Endothelial cell of umbilical vein (primary cell): ENCODE measurements around the gene ENO2. TPM values are rescaled to one million over a fixed set of nuclear protein-coding genes. Genes with fewer than 3 reads are reported as not detected.
"Not testable (repeated sequence)": the region's sequence is repeated elsewhere in the genome, so short reads cannot be mapped to it uniquely, and the experiment has no call there.

Source experiments
- BruUV-seq: library from RNA; stranded (reverse); fragments of 400-500 nt; replicated peaks from 2 replicates; lab custom pipeline; 2021; lab: Mats Ljungman, UMichigan
- CTCF ChIA-PET: fragments of 300-600, 350-600 bp; sonication (Branson Sonifier 250); formaldehyde crosslinking; loops from one replicate; lab custom pipeline; 2021; ENCODE audit warnings: antibody characterized with exemption, inconsistent platforms; lab: Charles Lee
- POLR2A ChIA-PET: fragments of 300-600, 350-600 bp; sonication (Branson Sonifier 250); formaldehyde crosslinking; loops from one replicate; lab custom pipeline; 2021; ENCODE audit warnings: antibody characterized with exemption, inconsistent platforms; lab: Charles Lee
- DNase-seq: peaks from one replicate; pipeline ENCODE4 v3.0.0-alpha.2; 2011; ENCODE audit warnings: low read depth, low spot score
- FAIRE-seq: peaks from 2 replicates; lab custom pipeline; 2011; peaks lifted over from hg19 to GRCh38; lab: Jason Lieb, UNC
- H2AFZ ChIP-seq: 2 replicates; pipeline ENCODE4 v1.6.0; 2012; ENCODE audit warnings: low read depth, low read length, control low read depth, inconsistent platforms
- H3K27ac ChIP-seq: 2 replicates; pipeline ENCODE4 v1.5.1; 2011; ENCODE audit warnings: low read depth, mild to moderate bottlenecking, control low read depth, low read length, moderate library complexity; ENCODE audit not compliant: insufficient read depth
- H3K27me3 ChIP-seq, 2 experiments: 2 replicates each; pipeline versions ENCODE4 v1.6.0 to v1.6.1; 2011; ENCODE audit warnings: low read length in 2 of 2, mixed read lengths in 1 of 2; ENCODE audit not compliant: control insufficient read depth in 2 of 2, insufficient read depth in 2 of 2
- H3K36me3 ChIP-seq, 2 experiments: 2 replicates in 1 of 2; 3 replicates in 1 of 2; pipeline ENCODE4 v1.5.1; 2011; ENCODE audit warnings: low read length in 2 of 2, mild to moderate bottlenecking in 1 of 2, moderate library complexity in 1 of 2; ENCODE audit not compliant: control insufficient read depth in 2 of 2, insufficient read depth in 2 of 2; ENCODE audit errors: extremely low read depth in 1 of 2
- H3K4me1 ChIP-seq: 3 replicates; pipeline ENCODE4 v1.5.1; 2011; ENCODE audit warnings: mild to moderate bottlenecking, low read length; ENCODE audit not compliant: control insufficient read depth, insufficient read depth; ENCODE audit errors: extremely low read depth
- H3K4me2 ChIP-seq: 2 replicates; pipeline ENCODE4 v1.6.1; 2011; ENCODE audit warnings: low read length, control low read depth, mixed read lengths; ENCODE audit not compliant: insufficient read depth
- H3K4me3 ChIP-seq, 3 experiments: fragments of 200-600 bp in 1 of 3; sonication (generic), shearing (Covaris generic) in 1 of 3; replicated peaks in 1 of 3; 2 replicates each; pipeline ENCODE4 v1.5.1; 2011 to 2016; ENCODE audit warnings: control low read depth in 3 of 3, low read length in 3 of 3, mild to moderate bottlenecking in 2 of 3, inconsistent platforms in 1 of 3, low read depth in 1 of 3, moderate library complexity in 1 of 3; ENCODE audit not compliant: insufficient read depth in 1 of 3
- H3K79me2 ChIP-seq: 2 replicates; pipeline ENCODE4 v1.6.0; 2012; ENCODE audit warnings: low read length, inconsistent platforms; ENCODE audit not compliant: control insufficient read depth, insufficient read depth
- H3K9ac ChIP-seq: replicated peaks from 2 replicates; pipeline ENCODE3; 2011; ENCODE audit warnings: low read length, control low read depth; ENCODE audit not compliant: insufficient read depth; ENCODE audit errors: extremely low read depth
- H3K9me1 ChIP-seq: replicated peaks from 3 replicates; pipeline ENCODE4 v1.6.0; 2011; ENCODE audit warnings: mild to moderate bottlenecking, low read length; ENCODE audit not compliant: control insufficient read depth, insufficient read depth; ENCODE audit errors: extremely low read depth
- H3K9me3 ChIP-seq: replicated peaks from 2 replicates; pipeline ENCODE4 v1.5.1; 2012; ENCODE audit warnings: low read length, inconsistent platforms; ENCODE audit not compliant: control insufficient read depth, insufficient read depth
- H4K20me1 ChIP-seq: replicated peaks from 2 replicates; pipeline ENCODE3; 2011; ENCODE audit warnings: mild to moderate bottlenecking, low read length; ENCODE audit not compliant: control insufficient read depth, insufficient read depth; ENCODE audit errors: extremely low read depth
- CTCF ChIP-seq, 2 donors: IDR thresholded peaks; 1 replicate in 1 of 2; 2 replicates in 1 of 2; pipeline ENCODE4 v1.5.1; 2011; ENCODE audit warnings: low read length in 2 of 2, mild to moderate bottlenecking in 2 of 2, moderate library complexity in 2 of 2, control low read depth in 1 of 2, inconsistent platforms in 1 of 2, low read depth in 1 of 2; ENCODE audit not compliant: insufficient read depth in 1 of 2; ENCODE audit errors: extremely low read depth in 1 of 2
- EZH2 ChIP-seq: IDR thresholded peaks from 2 replicates; pipeline ENCODE4 v1.6.1; 2012; ENCODE audit warnings: borderline replicate concordance, low read depth, mild to moderate bottlenecking, moderate library complexity, low read length, inconsistent platforms; ENCODE audit not compliant: severe bottlenecking
- FOS ChIP-seq: IDR thresholded peaks from 2 replicates; pipeline ENCODE4 v1.6.1; 2011; ENCODE audit warnings: mild to moderate bottlenecking, low read length, moderate library complexity, borderline replicate concordance; ENCODE audit not compliant: insufficient read depth
- GATA2 ChIP-seq: IDR thresholded peaks from 2 replicates; pipeline ENCODE4 v1.7.0; 2011; ENCODE audit warnings: low read depth, mild to moderate bottlenecking, moderate library complexity, mixed read lengths, low read length; ENCODE audit not compliant: insufficient read length, insufficient read depth
- JUN ChIP-seq: IDR thresholded peaks from 2 replicates; pipeline ENCODE4 v1.6.1; 2011; ENCODE audit warnings: borderline replicate concordance, low read depth; ENCODE audit not compliant: insufficient read length, insufficient read depth
- MAX ChIP-seq: IDR thresholded peaks from 2 replicates; pipeline ENCODE4 v1.6.1; 2011; ENCODE audit not compliant: insufficient read depth, insufficient read length
- MYC ChIP-seq: IDR thresholded peaks from one replicate; pipeline ENCODE4 v1.6.1; 2011; ENCODE audit warnings: mild to moderate bottlenecking, low read depth, low read length
- POLR2A ChIP-seq: IDR thresholded peaks from 2 replicates; pipeline ENCODE4 v1.6.1; 2012; ENCODE audit warnings: low read depth, mild to moderate bottlenecking, control low read depth, low read length
- POLR2AphosphoS5 ChIP-seq: IDR thresholded peaks from 2 replicates; pipeline ENCODE4 v1.6.1; 2012; ENCODE audit warnings: low read depth, mild to moderate bottlenecking, control low read depth, low read length, moderate library complexity; ENCODE audit not compliant: insufficient read depth
- dilution Hi-C: fragments of 300-500 bp; cut with MboI; formaldehyde crosslinking; loops from one replicate; pipeline ENCODE4 v1.15.0; 2019; ENCODE audit warnings: low sequenced_read_pairs; ENCODE audit not compliant: extremely low pct_ligation_motif_present
- intact Hi-C: fragments of 100-400 bp; cut with micrococcal nuclease; formaldehyde crosslinking; loops from one replicate; pipeline ENCODE4 v1.10.0; 2022
- polyA plus RNA-seq, 4 experiments: library from polyadenylated mRNA; depleted of rRNA in 3 of 4; stranded (reverse) in 3 of 4; unstranded in 1 of 4; fragments of >200 nt; gene quantifications; 2 replicates each; pipeline versions ENCODE4 v1.2.1 to v1.2.3, GENCODE V29; 2011 to 2012; ENCODE audit warnings: missing spikeins in 1 of 4
- total RNA-seq: library from RNA; stranded (reverse); gene quantifications from 2 replicates; pipeline ENCODE4 v1.2.3, GENCODE V29; 2021

ENO2 gene
- total and polyA plus RNA-seq, 2 donors (not counting 3 experiments of a cell fraction or from before 2014, with no cell fraction given), result 11.4 to 18.6 TPM

GRCh38 chr12:6884539-6884938 is 29.8 kb upstream of the ENO2 start:
- DNase-seq (no peak), FAIRE-seq (no peak)
- Histone ChIP-seq H3K4me3 (no peak overlapping the region), H3K4me2 (no peak overlapping the region), H3K36me3 (peaks cover 3 to 11% of the 10 kb centered on the region in 2 experiments), H3K27ac (no peak overlapping the region), H3K79me2 (no peaks in the 10 kb centered on the region), H2AFZ (no peak overlapping the region), H3K4me1 (no peaks in the 10 kb centered on the region), H3K9me1 (no peaks in the 10 kb centered on the region), H3K9ac (no peak overlapping the region), H3K27me3 (no peaks in the 10 kb centered on the region), H3K9me3 (no peaks in the 10 kb centered on the region), H4K20me1 (no peaks in the 10 kb centered on the region)
- no peak for TF ChIP-seq MYC
- no peak for TF ChIP-seq CTCF (IDR thresholded peaks at IDR 0.05; ENCODE audit: extremely low read depth in 1 of 2, insufficient read depth in 1 of 2, low read depth in 1 of 2, low read length in 2 of 2)
- TF ChIP-seq EZH2, result no peak
- no peak for TF ChIP-seq FOS
- no peak for TF ChIP-seq JUN
- TF ChIP-seq MAX, result no peak
- no peak for TF ChIP-seq POLR2AphosphoS5
- TF ChIP-seq GATA2, result no peak
- TF ChIP-seq POLR2A, result no peak
- no TSS peak for BruUV-seq
- ChIA-PET POLR2A (no interaction called here), CTCF (interaction anchor here (0.7 kb wide), 1 partner anchor 16 kb away, joined by 3 read pairs; no protein-coding TSS in a partner anchor)
- dilution Hi-C loops (no loop called here), intact Hi-C loops (no loop called here)

GRCh38 chr12:6886206-6886999 is 28.0 kb upstream of the ENO2 start:
- H4K20me1 ChIP-seq, H3K4me3 ChIP-seq, FAIRE-seq, intact Hi-C loops, BruUV-seq, H3K27ac ChIP-seq, DNase-seq, H3K9ac ChIP-seq, H2AFZ ChIP-seq, H3K4me1 ChIP-seq, H3K79me2 ChIP-seq, dilution Hi-C loops, H3K9me1 ChIP-seq, H3K27me3 ChIP-seq, H3K4me2 ChIP-seq, CTCF ChIA-PET, H3K9me3 ChIP-seq, POLR2A ChIA-PET: not testable (repeated sequence)
- H3K36me3 ChIP-seq, result peaks cover 3 to 11% of the 10 kb centered on the region in 2 experiments
